ENCODE measurements around the gene MCTP2. TPM values are rescaled to one million over a fixed set of nuclear protein-coding genes. Genes with fewer than 3 reads are reported as not detected.

MCTP2 gene
- total and polyA plus RNA-seq, 3 donors from 2014 or later = 6.7 to 13.8 (median 7.6) TPM

DNA sequence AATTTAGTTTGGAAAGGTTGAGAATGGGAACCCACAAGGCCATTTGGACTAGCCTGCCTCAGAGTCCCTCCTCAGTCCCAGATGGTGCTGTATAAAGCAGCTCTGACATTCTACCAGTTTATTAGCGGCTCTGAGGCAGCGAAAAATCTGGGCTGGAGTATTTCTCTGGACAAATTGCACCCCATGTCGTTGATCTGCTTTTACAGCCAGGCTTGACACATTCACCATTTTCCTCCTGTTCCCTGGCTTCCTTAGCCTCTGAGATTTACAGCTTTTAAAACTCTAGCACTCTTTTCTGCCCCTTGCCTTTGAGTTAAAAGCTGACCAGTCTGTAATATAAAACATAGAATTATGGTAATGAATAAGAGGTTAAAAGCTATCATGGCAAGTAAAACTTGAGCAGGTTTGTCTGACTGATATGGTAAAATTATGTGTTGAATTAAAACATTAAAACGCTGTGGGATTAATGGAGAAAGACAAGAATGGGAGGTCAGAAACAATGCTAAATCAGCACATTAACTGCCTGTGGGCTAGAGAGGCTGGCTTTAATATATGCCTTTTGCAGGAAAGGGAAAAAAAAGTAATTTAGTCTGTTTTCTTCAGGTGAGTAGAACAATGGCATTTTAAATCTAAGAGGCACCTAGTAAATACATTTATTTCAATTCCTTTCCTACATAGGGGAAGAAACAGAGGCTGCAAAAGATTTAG lies 131.2 kb downstream of the MCTP2 start:
- H3K4me1 ChIP-seq = no peaks in the 10 kb centered on the region
- DNase-seq = no peak
- TF ChIP-seq, protein P1, sequence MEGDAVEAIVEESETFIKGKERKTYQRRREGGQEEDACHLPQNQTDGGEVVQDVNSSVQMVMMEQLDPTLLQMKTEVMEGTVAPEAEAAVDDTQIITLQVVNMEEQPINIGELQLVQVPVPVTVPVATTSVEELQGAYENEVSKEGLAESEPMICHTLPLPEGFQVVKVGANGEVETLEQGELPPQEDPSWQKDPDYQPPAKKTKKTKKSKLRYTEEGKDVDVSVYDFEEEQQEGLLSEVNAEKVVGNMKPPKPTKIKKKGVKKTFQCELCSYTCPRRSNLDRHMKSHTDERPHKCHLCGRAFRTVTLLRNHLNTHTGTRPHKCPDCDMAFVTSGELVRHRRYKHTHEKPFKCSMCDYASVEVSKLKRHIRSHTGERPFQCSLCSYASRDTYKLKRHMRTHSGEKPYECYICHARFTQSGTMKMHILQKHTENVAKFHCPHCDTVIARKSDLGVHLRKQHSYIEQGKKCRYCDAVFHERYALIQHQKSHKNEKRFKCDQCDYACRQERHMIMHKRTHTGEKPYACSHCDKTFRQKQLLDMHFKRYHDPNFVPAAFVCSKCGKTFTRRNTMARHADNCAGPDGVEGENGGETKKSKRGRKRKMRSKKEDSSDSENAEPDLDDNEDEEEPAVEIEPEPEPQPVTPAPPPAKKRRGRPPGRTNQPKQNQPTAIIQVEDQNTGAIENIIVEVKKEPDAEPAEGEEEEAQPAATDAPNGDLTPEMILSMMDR (IDR thresholded peaks at IDR 0.05) = no peak
- intact Hi-C loops (cut with DNase I; ENCODE audit: low total_unique reads) = no loop called here
- no peaks in the 10 kb centered on the region for H3K27me3 ChIP-seq
- no peak overlapping the region for H3K4me3 ChIP-seq
- 66 to 72% methylated on average over 4 of the region's 4 CpGs for WGBS, 2 donors
- no peaks in the 10 kb centered on the region for H3K36me3 ChIP-seq (ENCODE audit: low read depth, missing control alignments)
- no peaks in the 10 kb centered on the region for H3K9me3 ChIP-seq
- H3K27ac ChIP-seq = no peak overlapping the region

DNA sequence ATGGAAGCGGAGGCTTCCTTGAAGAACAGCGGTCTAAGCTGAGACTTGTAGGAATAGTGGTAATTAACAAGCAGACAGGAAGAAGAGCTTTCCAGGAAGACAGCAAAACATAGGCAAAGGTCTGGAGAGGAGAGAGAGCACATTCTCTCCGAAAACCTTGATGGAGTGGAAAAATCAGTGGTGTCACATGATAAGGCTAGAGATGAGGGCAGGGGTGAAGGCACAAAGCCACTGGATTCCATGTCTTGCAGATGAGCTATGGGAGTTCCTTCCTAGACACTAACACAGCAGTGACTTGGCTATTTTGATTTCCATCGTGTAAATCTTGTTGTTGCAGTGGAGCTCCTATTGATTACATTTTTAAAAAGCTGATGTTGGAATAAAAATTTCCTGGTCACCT lies 132.0 kb downstream of the MCTP2 start:
- Histone ChIP-seq H3K27me3 (no peaks in the 10 kb centered on the region), H3K27ac (no peak overlapping the region), H3K9me3 (no peaks in the 10 kb centered on the region), H3K4me3 (no peak overlapping the region), H3K4me1 (no peaks in the 10 kb centered on the region), H3K36me3 (ENCODE audit: low read depth, missing control alignments) (no peaks in the 10 kb centered on the region)
- no peak for DNase-seq
- 51 to 69% methylated on average over 4 of the region's 4 CpGs for WGBS, 2 donors
- intact Hi-C loops (cut with DNase I; ENCODE audit: low total_unique reads) = no loop called here
- no peak for TF ChIP-seq POLR2A (IDR thresholded peaks at IDR 0.05)
- TF ChIP-seq, protein P1 (IDR thresholded peaks at IDR 0.05) = no peak

DNA sequence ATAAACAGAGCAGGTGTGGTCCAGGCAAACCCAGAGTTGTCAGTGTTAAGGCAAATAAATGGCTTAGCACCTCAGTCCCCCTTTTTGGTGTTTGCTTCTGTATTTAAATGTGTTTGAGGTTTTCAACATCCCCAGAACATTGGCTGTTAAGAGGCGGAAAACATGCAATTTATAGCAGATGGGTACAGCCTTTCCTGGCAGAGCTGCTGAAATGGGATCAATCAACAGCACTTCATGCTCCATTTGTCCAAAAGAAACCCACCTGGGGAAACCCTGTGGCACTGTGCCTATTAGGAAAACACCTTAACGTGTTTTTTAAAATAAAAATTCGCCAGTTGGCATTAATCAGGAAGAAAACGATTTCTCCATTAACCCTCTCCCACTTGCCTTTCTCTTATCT lies 135.4 kb downstream of the MCTP2 start:
- TF ChIP-seq POLR2A (IDR thresholded peaks at IDR 0.05) = no peak
- TF ChIP-seq, protein P1 (IDR thresholded peaks at IDR 0.05) = no peak
- Histone ChIP-seq H3K4me3 (no peak overlapping the region), H3K9me3 (no peaks in the 10 kb centered on the region), H3K27ac (no peak overlapping the region), H3K27me3 (no peaks in the 10 kb centered on the region), H3K36me3 (ENCODE audit: low read depth, missing control alignments) (no peaks in the 10 kb centered on the region), H3K4me1 (no peaks in the 10 kb centered on the region)
- WGBS, 2 donors = 66 to 75% methylated on average over 4 of the region's 4 CpGs
- DNase-seq = no peak
- intact Hi-C loops (cut with DNase I; ENCODE audit: low total_unique reads) = no loop called here

DNA sequence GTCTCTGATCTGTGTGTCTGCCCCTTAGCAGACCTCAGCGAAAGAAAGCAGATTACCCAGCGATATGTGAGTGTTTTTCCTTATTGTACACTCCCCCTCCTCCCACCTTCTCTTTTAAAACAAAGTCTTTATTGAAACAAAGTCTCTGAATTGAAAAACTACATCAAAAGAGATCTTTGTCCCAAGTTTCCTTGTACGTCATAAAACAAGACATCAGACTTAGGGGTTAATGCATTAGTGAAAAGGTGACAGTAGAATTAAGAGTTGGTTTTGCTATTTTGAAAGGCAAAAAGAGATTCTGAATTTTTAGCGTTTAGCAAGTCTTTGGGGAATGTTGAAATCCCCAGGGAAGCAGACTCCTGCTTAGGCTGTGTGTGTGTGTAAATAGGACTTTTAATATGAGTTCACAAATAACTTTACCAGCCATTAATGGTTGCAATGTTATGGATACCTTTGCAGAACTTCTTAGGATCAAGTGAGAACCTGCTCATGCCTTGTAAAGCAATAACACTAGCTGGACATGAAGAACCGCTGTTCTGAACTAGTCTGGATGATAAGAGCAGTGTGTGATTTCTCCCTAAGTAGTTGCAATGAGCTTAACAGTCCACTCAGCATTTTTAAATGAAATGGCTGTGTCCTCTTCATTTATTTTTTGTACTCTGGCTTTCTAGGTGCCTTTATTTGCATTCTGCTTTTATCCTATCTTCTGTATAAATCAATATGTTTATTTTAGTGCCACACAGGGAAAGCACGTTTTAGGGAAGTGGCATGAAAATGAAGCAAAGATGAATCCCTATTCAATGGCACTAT lies 136.6 kb downstream of the MCTP2 start:
- no peaks in the 10 kb centered on the region for H3K4me1 ChIP-seq
- no peak for TF ChIP-seq POLR2A (IDR thresholded peaks at IDR 0.05)
- TF ChIP-seq, protein P1 (IDR thresholded peaks at IDR 0.05) = no peak
- no peaks in the 10 kb centered on the region for H3K9me3 ChIP-seq
- WGBS, 2 donors = 58 to 62% methylated on average over 6 of the region's 6 CpGs
- intact Hi-C loops (cut with DNase I; ENCODE audit: low total_unique reads) = no loop called here
- no peaks in the 10 kb centered on the region for H3K36me3 ChIP-seq (ENCODE audit: low read depth, missing control alignments)
- no peaks in the 10 kb centered on the region for H3K27me3 ChIP-seq
- no peak for DNase-seq
- no peak overlapping the region for H3K27ac ChIP-seq
- no peak overlapping the region for H3K4me3 ChIP-seq
